H1 (cell line): ENCODE measurements around the gene OR4K13. TPM values are rescaled to one million over a fixed set of nuclear protein-coding genes. Genes with fewer than 3 reads are reported as not detected.

Source experiments
- CTCF ChIA-PET: fragments of 300-600 bp; sonication (Branson Sonifier 250); formaldehyde crosslinking; loops from one replicate; lab custom pipeline; 2021; ENCODE audit not compliant: partially characterized antibody; lab: Charles Lee
- POLR2A ChIA-PET: fragments of 300-600 bp; sonication (Branson Sonifier 250); formaldehyde crosslinking; loops from one replicate; lab custom pipeline; 2021; ENCODE audit warnings: inconsistent platforms; ENCODE audit not compliant: partially characterized antibody; lab: Charles Lee
- DNase-seq, 2 experiments: peaks; one replicate each; pipeline versions ENCODE4 v3.0.0 to v3.0.0-alpha.2; 2010 to 2022; ENCODE audit warnings: low spot score in 2 of 2, low read depth in 1 of 2, mixed read lengths in 1 of 2
- FAIRE-seq: peaks from 2 replicates; lab custom pipeline; 2011; peaks lifted over from hg19 to GRCh38; lab: Jason Lieb, UNC
- H2AFZ ChIP-seq: 2 replicates; pipeline ENCODE4 v1.8.1; 2012; ENCODE audit warnings: low read length, inconsistent platforms
- H2AK5ac ChIP-seq: 2 replicates; pipeline ENCODE4 v1.6.1; 2013; ENCODE audit warnings: low read depth, low read length
- H2BK120ac ChIP-seq: replicated peaks from 2 replicates; pipeline ENCODE3; 2013; ENCODE audit warnings: low read depth, low read length, inconsistent platforms
- H2BK12ac ChIP-seq: 2 replicates; pipeline ENCODE4 v1.6.1; 2013; ENCODE audit warnings: low read depth, low read length
- H2BK15ac ChIP-seq: 2 replicates; pipeline ENCODE4 v1.6.1; 2013; ENCODE audit warnings: low read length
- H2BK20ac ChIP-seq: 2 replicates; pipeline ENCODE4 v1.6.1; 2013; ENCODE audit warnings: low read length
- H2BK5ac ChIP-seq: 2 replicates; pipeline ENCODE4 v1.6.1; 2013; ENCODE audit warnings: low read depth, low read length
- H3K14ac ChIP-seq: 2 replicates; pipeline ENCODE4 v1.6.1; 2013; ENCODE audit warnings: inconsistent platforms; ENCODE audit not compliant: insufficient read length
- H3K18ac ChIP-seq: 2 replicates; pipeline ENCODE4 v1.6.1; 2013; ENCODE audit warnings: low read length; ENCODE audit errors: extremely low read depth
- H3K23ac ChIP-seq: 2 replicates; pipeline ENCODE4 v1.6.1; 2013; ENCODE audit warnings: inconsistent platforms; ENCODE audit not compliant: insufficient read length
- H3K23me2 ChIP-seq: 2 replicates; pipeline ENCODE4 v1.6.1; 2013; ENCODE audit warnings: low read depth, low read length
- H3K27ac ChIP-seq: 2 replicates; pipeline ENCODE4 v1.6.1; 2011; ENCODE audit warnings: low read depth, low read length, inconsistent platforms
- H3K27me3 ChIP-seq, 4 experiments: replicated peaks in 1 of 4; 1 replicate in 1 of 4; 2 replicates in 3 of 4; pipeline versions ENCODE4 v1.6.1 to v1.8.1; 2011 to 2013; ENCODE audit warnings: low read length in 3 of 4, mild to moderate bottlenecking in 3 of 4, inconsistent platforms in 2 of 4, mixed read lengths in 2 of 4, moderate library complexity in 1 of 4; ENCODE audit not compliant: control insufficient read depth in 3 of 4, insufficient read depth in 3 of 4; ENCODE audit errors: extremely low read depth in 1 of 4
- H3K36me3 ChIP-seq, 4 experiments: 2 replicates each; pipeline versions ENCODE4 v1.6.1 to v1.8.1; 2011 to 2013; ENCODE audit warnings: mild to moderate bottlenecking in 4 of 4, low read length in 3 of 4, moderate library complexity in 2 of 4, control low read depth in 1 of 4, inconsistent platforms in 1 of 4; ENCODE audit not compliant: insufficient read depth in 4 of 4, control insufficient read depth in 2 of 4
- H3K4ac ChIP-seq: replicated peaks from 2 replicates; pipeline ENCODE3; 2013; ENCODE audit warnings: low read length, low read depth, mixed read lengths, inconsistent platforms; ENCODE audit not compliant: insufficient read length
- H3K4me1 ChIP-seq, 4 experiments: replicated peaks in 1 of 4; 1 replicate in 1 of 4; 2 replicates in 3 of 4; pipeline versions ENCODE4 v1.6.1 to v1.8.1; 2011 to 2013; ENCODE audit warnings: low read length in 3 of 4, inconsistent platforms in 2 of 4, mixed read lengths in 1 of 4; ENCODE audit not compliant: insufficient read depth in 4 of 4, control insufficient read depth in 3 of 4
- H3K4me2 ChIP-seq, 2 experiments: 2 replicates each; pipeline versions ENCODE4 v1.6.1 to v1.8.1; 2011 to 2013; ENCODE audit warnings: low read depth in 2 of 2, low read length in 2 of 2, control low read depth in 1 of 2, inconsistent platforms in 1 of 2, mild to moderate bottlenecking in 1 of 2; ENCODE audit not compliant: insufficient read depth in 1 of 2
- H3K4me3 ChIP-seq, 4 experiments: fragments of 200-600, 300-600 bp in 1 of 4; sonication (generic), shearing (Covaris generic), sonication (Bioruptor Twin) in 1 of 4; 2 replicates each; pipeline versions ENCODE4 v1.5.1 to v1.8.1; 2011 to 2016; ENCODE audit warnings: low read length in 4 of 4, low read depth in 3 of 4, control low read depth in 2 of 4, inconsistent platforms in 2 of 4, mild to moderate bottlenecking in 2 of 4, mixed read lengths in 1 of 4, moderate library complexity in 1 of 4; ENCODE audit not compliant: insufficient read depth in 2 of 4; ENCODE audit errors: extremely low read depth in 1 of 4
- H3K56ac ChIP-seq: replicated peaks from 2 replicates; pipeline ENCODE3; 2013; ENCODE audit warnings: low read depth, mild to moderate bottlenecking, mixed read lengths, low read length, inconsistent platforms; ENCODE audit not compliant: insufficient read length
- H3K79me1 ChIP-seq: 2 replicates; pipeline ENCODE4 v1.6.1; 2013; ENCODE audit warnings: low read depth, low read length, control low read depth
- H3K79me2 ChIP-seq, 2 experiments: 2 replicates each; pipeline versions ENCODE4 v1.6.1 to v1.8.1; 2012 to 2013; ENCODE audit warnings: low read length in 2 of 2, mild to moderate bottlenecking in 2 of 2, inconsistent platforms in 1 of 2; ENCODE audit not compliant: insufficient read depth in 2 of 2, control insufficient read depth in 1 of 2
- H3K9ac ChIP-seq, 4 experiments: replicated peaks in 1 of 4; 1 replicate in 1 of 4; 2 replicates in 3 of 4; pipeline versions ENCODE4 v1.6.1 to v1.8.1; 2011 to 2013; ENCODE audit warnings: low read depth in 3 of 4, low read length in 3 of 4, control low read depth in 2 of 4, mild to moderate bottlenecking in 2 of 4, moderate library complexity in 2 of 4, inconsistent platforms in 1 of 4; ENCODE audit errors: extremely low read depth in 1 of 4
- H3K9me3 ChIP-seq, 2 experiments: 2 replicates each; pipeline versions ENCODE4 v1.6.1 to v1.8.1; 2012 to 2013; ENCODE audit warnings: mild to moderate bottlenecking in 2 of 2, moderate library complexity in 2 of 2, control low read depth in 1 of 2, inconsistent platforms in 1 of 2, low read depth in 1 of 2, low read length in 1 of 2, mixed read lengths in 1 of 2; ENCODE audit not compliant: insufficient read depth in 2 of 2
- H4K20me1 ChIP-seq, 2 experiments: replicated peaks in 1 of 2; 2 replicates each; pipeline versions ENCODE3 to v1.8.1; 2011 to 2013; ENCODE audit warnings: inconsistent platforms in 2 of 2, low read length in 2 of 2, mild to moderate bottlenecking in 1 of 2; ENCODE audit not compliant: insufficient read depth in 2 of 2, control insufficient read depth in 1 of 2
- H4K5ac ChIP-seq: 2 replicates; pipeline ENCODE4 v1.6.1; 2013; ENCODE audit warnings: low read length, low read depth, mixed read lengths, inconsistent platforms; ENCODE audit not compliant: insufficient read length
- H4K8ac ChIP-seq: 2 replicates; pipeline ENCODE4 v1.8.0; 2013; ENCODE audit warnings: mild to moderate bottlenecking, moderate library complexity, low read length, inconsistent platforms; ENCODE audit not compliant: insufficient read depth; ENCODE audit errors: extremely low read depth
- H4K91ac ChIP-seq: replicated peaks from 2 replicates; pipeline ENCODE3; 2013; ENCODE audit warnings: low read length, mixed read lengths, inconsistent platforms; ENCODE audit not compliant: insufficient read length
- ATF2 ChIP-seq: IDR thresholded peaks from 2 replicates; pipeline ENCODE4 v1.6.1; 2012; ENCODE audit warnings: low read length, inconsistent platforms
- BCL11A ChIP-seq, 2 experiments: IDR thresholded peaks; one replicate each; pipeline ENCODE4 v1.6.1; 2011; ENCODE audit warnings: low read depth in 2 of 2, low read length in 2 of 2, mild to moderate bottlenecking in 2 of 2
- CTBP2 ChIP-seq: IDR thresholded peaks from 2 replicates; pipeline ENCODE4 v1.7.0; 2011; ENCODE audit warnings: borderline replicate concordance, mild to moderate bottlenecking, moderate library complexity, mixed read lengths, low read length; ENCODE audit not compliant: insufficient read depth, insufficient read length
- CTCF ChIP-seq, 3 experiments: IDR thresholded peaks; 1 replicate in 2 of 3; 2 replicates in 1 of 3; pipeline versions ENCODE4 v1.5.1 to v1.6.1; 2011; ENCODE audit warnings: low read length in 3 of 3, mild to moderate bottlenecking in 3 of 3, inconsistent platforms in 2 of 3, low read depth in 1 of 3, moderate library complexity in 1 of 3; ENCODE audit not compliant: insufficient read depth in 1 of 3; ENCODE audit errors: control extremely low read depth in 1 of 3
- PHF8 ChIP-seq: fragments of 200-600 bp; sonication (generic); conservative IDR thresholded peaks from 2 replicates; pipeline ENCODE4 v1.7.1; 2012; ENCODE audit warnings: low read depth, mild to moderate bottlenecking, inconsistent platforms, low read length, moderate library complexity
- SIX5 ChIP-seq: IDR thresholded peaks from 2 replicates; pipeline ENCODE4 v1.6.1; 2011; ENCODE audit warnings: mild to moderate bottlenecking, low read depth, low read length
- SP2 ChIP-seq: IDR thresholded peaks from 2 replicates; pipeline ENCODE4 v1.6.1; 2012; ENCODE audit warnings: mild to moderate bottlenecking, low read length, inconsistent platforms
- TAF1 ChIP-seq: IDR thresholded peaks from 2 replicates; pipeline ENCODE4 v1.6.1; 2011; ENCODE audit warnings: mild to moderate bottlenecking, low read depth, low read length
- TBP ChIP-seq: IDR thresholded peaks from 2 replicates; pipeline ENCODE4 v1.6.1; 2011; ENCODE audit warnings: low read depth, low read length, improper control_type of control experiment
- WGBS, 2 experiments: shearing (Covaris generic) in 1 of 2; methylation state at CpG; one replicate each; pipeline versions ENCODE4 v1.1.6 to v1.1.7; 2013 to 2015; ENCODE audit warnings: low lambda C conversion rate in 2 of 2, mixed read lengths in 2 of 2, inconsistent platforms in 1 of 2, low coverage in 1 of 2, missing lambda C conversion rate in 1 of 2; ENCODE audit not compliant: insufficient replicate concordance in 2 of 2, insufficient coverage in 1 of 2, insufficient read length in 1 of 2; ENCODE audit errors: extremely low coverage in 1 of 2, missing lambda C conversion rate in 1 of 2; 5-methylcytosine and 5-hydroxymethylcytosine counted together
- polyA plus RNA-seq, 7 experiments: library from polyadenylated mRNA; depleted of rRNA in 3 of 7; stranded (reverse) in 5 of 7; unstranded in 2 of 7; fragments of >200 nt in 5 of 7; fragments of 200-250 nt in 2 of 7; gene quantifications; 1 replicate in 5 of 7; 2 replicates in 1 of 7; 4 replicates in 1 of 7; pipeline versions ENCODE4 v1.2.1 to v1.2.3, GENCODE V29; 2011 to 2013; ENCODE audit warnings: missing spikeins in 2 of 7, mixed read lengths in 2 of 7
- total RNA-seq: library from RNA; stranded (reverse); fragmentation: NEBNext Ultra II Directional; extraction: Animal tissue kit (Norgen Biotek cat#: 25700); gene quantifications from 2 replicates; pipeline ENCODE4 v1.2.1, GENCODE V29; 2021

Gene OR4K13
- total and polyA plus RNA-seq, 2 of the 8 experiments (the other 6 are each of a cell fraction or from before 2014, with no cell fraction given), result not detected

- Histone ChIP-seq H3K36me3 (no peaks in the 10 kb centered on the region), H3K18ac (no peak overlapping the region), H2BK20ac (no peak overlapping the region), H3K23me2 (no peaks in the 10 kb centered on the region), H4K20me1 (no peaks in the 10 kb centered on the region), H4K8ac (no peak overlapping the region), H3K79me1 (no peaks in the 10 kb centered on the region), H4K5ac (no peak overlapping the region), H3K4ac (no peak overlapping the region), H2BK15ac (no peak overlapping the region), H2BK120ac (no peak overlapping the region), H3K23ac (no peak overlapping the region), H3K27ac (no peak overlapping the region), H2BK5ac (no peak overlapping the region), H3K4me3 (no peak overlapping the region), H3K79me2 (no peaks in the 10 kb centered on the region), H2AFZ (no peak overlapping the region), H3K9me3 (peaks cover 53 to 59% of the 10 kb centered on the region in 2 experiments), H3K4me1 (no peaks in the 10 kb centered on the region), H2AK5ac (no peak overlapping the region), H3K4me2 (no peak overlapping the region), H3K27me3 (no peaks in the 10 kb centered on the region), H3K14ac (no peak overlapping the region), H3K9ac (no peak overlapping the region), H3K56ac (no peak overlapping the region), H2BK12ac (no peak overlapping the region), H4K91ac (no peak overlapping the region)
- WGBS, 2 experiments, result 56% methylated on average over 5 of the region's 5 CpGs; no CpG with 5 or more reads in 1 of the 2 experiments
- ChIA-PET CTCF (no interaction called here), POLR2A (no interaction called here)
- DNase-seq (no peak), FAIRE-seq (no peak)
- TF ChIP-seq CTBP2, result no peak
- TF ChIP-seq TBP, result no peak
- TF ChIP-seq ATF2, result no peak
- no peak for TF ChIP-seq SIX5
- no peak for TF ChIP-seq PHF8
- TF ChIP-seq BCL11A (IDR thresholded peaks at IDR 0.05; ENCODE audit: low read depth in 2 of 2, low read length in 2 of 2), result no peak
- TF ChIP-seq TAF1, result no peak
- no peak for TF ChIP-seq SP2
- no peak for TF ChIP-seq CTCF (IDR thresholded peaks at IDR 0.05; ENCODE audit: control extremely low read depth in 1 of 3, insufficient read depth in 1 of 3, low read depth in 1 of 3, low read length in 3 of 3)
Measured at GRCh38 chr14:20044243-20044642, 8.4 kb upstream of the OR4K13 start.
